Urothelium cell line (cell line): ENCODE measurements around the gene PTX3.

Experiments
- DNase-seq: peaks from one replicate; pipeline ENCODE4 v3.0.0; 2011; ENCODE audit warnings: low spot score, mixed read lengths
- FAIRE-seq: peaks from 2 replicates; lab custom pipeline; 2011; peaks lifted over from hg19 to GRCh38; lab: Jason Lieb, UNC

PTX3 gene

DNA sequence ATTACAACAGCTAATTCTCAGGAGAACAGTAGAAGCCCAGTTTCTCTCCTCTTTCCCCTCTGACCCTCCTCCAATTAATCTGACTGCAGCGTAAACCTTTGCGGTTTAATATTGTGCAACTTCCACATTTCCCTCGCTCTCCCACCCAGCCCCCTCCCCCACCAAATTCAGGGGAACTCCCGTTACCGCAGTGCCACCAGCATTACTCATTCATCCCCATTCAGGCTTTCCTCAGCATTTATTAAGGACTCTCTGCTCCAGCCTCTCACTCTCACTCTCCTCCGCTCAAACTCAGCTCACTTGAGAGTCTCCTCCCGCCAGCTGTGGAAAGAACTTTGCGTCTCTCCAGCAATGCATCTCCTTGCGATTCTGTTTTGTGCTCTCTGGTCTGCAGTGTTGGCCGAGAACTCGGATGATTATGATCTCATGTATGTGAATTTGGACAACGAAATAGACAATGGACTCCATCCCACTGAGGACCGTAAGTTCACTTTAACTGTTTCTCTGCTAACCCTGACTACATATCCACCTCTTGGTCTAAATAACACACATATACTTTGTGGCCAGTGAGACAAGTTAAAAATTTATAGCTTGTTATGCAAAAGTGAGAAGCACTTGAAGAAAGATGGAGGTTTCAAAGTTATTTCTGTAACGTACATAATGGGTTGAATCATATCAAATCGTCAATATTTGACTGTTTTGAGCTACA lies at the start of gene PTX3:
TSS of gene PTX3 (plus strand) at position 268 of the 709 bp plus-strand sequence. CDS start at position 352, 84 bp downstream.
- FAIRE-seq, result no peak
- peak; percentile 62 for DNase-seq

DNA sequence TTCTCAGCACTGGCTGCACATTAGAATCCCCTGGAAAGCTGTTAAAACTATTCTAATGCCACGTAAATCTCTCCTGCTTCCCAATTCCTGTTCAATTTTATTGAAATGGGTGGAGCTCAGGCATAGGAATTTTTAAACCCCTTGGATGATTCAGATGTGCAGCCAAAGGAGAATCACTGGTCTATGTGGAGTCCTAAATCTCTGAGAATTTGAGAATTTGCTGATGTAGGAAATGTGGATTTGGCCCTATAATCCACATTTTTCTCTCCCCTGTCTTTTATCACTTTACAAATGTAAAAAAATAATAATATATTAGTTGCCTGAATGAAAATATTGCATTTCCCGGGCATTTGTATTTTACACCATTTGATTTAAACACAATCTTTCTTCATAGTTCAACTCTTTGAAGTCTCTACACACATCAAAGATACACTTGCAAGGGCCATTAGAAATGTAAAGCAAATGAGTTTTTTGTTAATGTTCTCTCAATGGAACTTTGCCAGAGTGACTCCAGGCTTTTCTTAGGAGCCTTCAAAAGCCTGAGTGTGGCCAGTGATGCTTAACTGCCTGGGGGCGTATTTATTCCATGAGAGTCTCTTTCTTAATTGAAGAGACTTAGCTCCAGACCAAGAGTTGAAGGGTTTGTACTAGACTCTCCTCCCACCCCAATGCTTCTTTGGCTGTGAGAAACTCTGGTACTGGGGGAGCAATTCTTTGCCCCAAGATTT lies 48.8 kb upstream of the PTX3 start:
- no peak for FAIRE-seq

GRCh38 chr3:157388976-157389375 lies 47.7 kb upstream of the PTX3 start:
- FAIRE-seq (no peak), DNase-seq (no peak)

More for the DNA sequence above, 48.8 kb upstream of the PTX3 start:
- no peak for DNase-seq

DNA sequence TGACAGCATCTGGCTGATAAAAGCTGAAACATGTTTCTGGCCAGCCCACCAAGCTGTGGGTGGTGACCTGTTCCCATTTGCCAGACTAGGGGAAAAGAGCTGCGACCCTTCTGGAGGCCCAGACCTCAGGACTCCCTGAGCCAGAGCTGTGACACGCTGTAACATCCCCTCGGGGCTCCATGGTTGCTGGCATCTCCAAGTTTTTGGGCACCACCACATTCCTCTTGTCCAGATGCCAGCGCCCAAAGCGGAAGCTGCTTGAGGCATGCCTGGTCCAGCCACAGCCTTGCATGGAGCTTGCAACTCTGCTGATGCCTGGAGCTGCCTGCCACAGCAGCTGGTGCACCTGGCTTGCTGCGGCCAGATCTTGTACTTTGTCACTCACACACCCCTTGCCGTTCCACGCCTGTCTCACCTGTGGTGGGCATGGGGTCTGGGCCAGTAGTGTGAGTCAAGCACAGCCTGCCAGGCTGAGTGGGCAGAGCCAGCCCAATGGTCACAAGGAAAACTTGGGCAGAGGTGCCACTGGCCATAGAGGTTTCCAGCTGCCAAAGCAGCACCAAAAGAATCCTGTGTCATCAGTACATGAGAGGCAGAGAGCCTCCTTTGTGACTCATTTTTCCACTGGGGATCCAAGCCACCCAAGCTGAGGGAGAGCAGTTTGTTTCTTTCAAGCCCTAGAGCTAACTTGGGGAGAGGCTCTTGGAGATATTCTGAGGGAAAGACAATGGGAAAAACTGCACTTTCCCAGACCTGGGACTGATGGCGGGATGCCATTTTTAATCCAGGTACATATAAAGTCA lies 45.7 kb upstream of the PTX3 start:
- FAIRE-seq (no peak), DNase-seq (no peak)

DNA sequence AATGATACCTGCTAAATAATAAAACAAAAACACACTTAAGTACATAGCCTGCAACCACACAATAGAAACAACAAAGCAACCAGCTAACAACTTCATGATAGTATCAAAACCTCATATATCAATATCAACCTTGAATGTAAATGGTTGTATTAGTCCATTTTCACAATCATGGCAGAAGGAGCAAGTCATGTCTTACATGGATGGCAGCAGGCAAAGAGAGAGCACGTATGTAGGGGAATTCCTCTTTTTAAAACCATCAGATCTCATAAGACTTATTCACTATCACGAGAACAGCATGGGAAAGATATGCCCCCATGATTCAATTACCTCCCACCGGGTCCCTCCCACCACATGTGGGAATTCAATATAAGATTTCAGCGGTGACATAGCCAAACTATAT lies 44.5 kb upstream of the PTX3 start:
- DNase-seq, result no peak
- no peak for FAIRE-seq

- FAIRE-seq (no peak), DNase-seq (no peak)
Measured at GRCh38 chr3:157393113-157393512, 43.5 kb upstream of the PTX3 start.

DNA sequence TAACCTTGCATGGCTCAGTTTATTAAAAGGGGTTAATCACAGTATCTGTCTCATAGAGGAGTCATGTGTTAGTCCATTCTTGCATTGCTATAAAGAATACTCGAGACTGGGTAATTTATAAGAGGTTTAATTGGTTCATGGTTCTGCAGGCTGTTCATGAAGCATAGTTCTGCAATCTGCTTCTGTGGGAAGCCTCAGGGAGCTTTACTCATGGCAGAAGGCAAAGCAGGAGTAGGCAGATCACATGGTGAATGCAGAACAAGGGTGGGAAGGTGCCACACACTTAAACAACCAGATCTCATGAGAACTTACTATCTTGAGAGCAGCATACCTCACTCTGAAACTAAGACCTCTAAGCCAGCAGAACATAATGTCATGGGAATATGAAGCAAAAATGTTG lies 42.2 kb upstream of the PTX3 start:
- FAIRE-seq, result no peak

GRCh38 chr3:157398598-157398997 lies 38.1 kb upstream of the PTX3 start:
- DNase-seq (no peak), FAIRE-seq (no peak)

More for the DNA sequence above, 42.2 kb upstream of the PTX3 start:
- DNase-seq, result no peak

- no peak for DNase-seq
- FAIRE-seq, result no peak
Measured at GRCh38 chr3:157404381-157404780, 32.3 kb upstream of the PTX3 start.

- FAIRE-seq, result no peak
- peak; percentile 13 for DNase-seq
Measured at GRCh38 chr3:157405457-157405856, 31.2 kb upstream of the PTX3 start.

DNA sequence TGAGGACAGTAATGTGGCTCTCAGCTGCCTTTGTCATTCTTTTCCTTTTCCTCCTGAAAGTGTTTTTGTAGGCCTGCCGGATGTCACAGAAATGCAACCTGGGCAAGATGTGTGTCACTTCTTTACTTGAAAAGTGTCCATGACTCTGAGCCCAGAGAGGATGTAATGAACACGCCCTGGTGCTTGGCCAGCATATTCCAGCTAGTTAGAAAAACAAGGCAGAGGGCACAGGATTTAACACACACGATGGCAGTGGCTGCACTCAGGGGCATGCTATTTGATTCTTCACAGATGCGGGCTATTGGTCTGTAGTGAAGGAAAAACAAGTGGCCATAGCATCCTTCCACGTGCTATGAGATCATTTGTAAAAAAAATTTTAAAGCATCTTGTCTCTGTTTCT lies 30.3 kb upstream of the PTX3 start:
- FAIRE-seq (no peak), DNase-seq (no peak)

DNA sequence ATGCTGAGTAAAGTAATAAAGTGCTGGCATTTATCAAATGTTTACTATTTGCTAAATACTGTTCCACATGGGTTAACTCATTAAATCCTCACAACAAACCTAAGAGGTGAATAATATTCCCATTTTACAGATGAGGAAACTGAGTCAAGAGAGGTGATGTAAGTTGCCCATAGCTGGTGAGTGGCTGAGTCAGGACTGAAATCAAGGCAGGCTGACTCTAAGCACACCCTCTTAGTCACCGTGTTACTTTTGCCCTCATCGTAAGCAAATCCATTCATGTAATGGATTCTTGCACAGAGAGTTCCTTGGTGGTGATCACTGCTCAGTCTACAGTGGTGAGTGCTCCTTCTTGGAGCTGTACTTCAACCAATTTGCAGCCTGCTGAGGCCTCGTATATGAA lies 28.9 kb upstream of the PTX3 start:
- no peak for FAIRE-seq
- no peak for DNase-seq

- FAIRE-seq (no peak), DNase-seq (no peak)
Measured at GRCh38 chr3:157408499-157409149, 28.0 kb upstream of the PTX3 start.

DNA sequence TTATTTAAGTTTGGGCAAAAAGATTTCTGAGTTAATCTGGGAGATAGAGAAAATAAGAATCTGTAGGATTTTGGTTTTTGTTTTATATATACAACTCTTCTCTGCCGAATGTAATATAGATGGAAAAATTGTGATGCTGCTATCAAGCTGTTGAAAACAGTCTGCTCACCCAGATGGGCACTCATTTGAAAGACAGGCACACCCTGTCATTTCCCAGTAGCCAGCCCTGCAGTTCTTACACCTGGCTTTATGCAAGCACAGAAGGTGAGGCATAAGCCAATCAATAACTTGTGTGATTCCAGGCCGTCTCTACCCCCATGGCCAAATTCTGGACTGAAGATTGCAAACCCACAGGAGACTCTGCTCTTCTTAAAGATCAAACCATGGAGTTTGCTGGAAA lies 27.1 kb upstream of the PTX3 start:
- DNase-seq (no peak), FAIRE-seq (no peak)

- FAIRE-seq, result no peak
Measured at GRCh38 chr3:157410945-157411344, 25.7 kb upstream of the PTX3 start.

GRCh38 chr3:157412323-157412855 lies 24.3 kb upstream of the PTX3 start:
- DNase-seq, result no peak
- no peak for FAIRE-seq

More at GRCh38 chr3:157410945-157411344, 25.7 kb upstream of the PTX3 start:
- DNase-seq, result no peak

GRCh38 chr3:157414861-157415260 lies 21.8 kb upstream of the PTX3 start:
- FAIRE-seq, result no peak
- no peak for DNase-seq

DNA sequence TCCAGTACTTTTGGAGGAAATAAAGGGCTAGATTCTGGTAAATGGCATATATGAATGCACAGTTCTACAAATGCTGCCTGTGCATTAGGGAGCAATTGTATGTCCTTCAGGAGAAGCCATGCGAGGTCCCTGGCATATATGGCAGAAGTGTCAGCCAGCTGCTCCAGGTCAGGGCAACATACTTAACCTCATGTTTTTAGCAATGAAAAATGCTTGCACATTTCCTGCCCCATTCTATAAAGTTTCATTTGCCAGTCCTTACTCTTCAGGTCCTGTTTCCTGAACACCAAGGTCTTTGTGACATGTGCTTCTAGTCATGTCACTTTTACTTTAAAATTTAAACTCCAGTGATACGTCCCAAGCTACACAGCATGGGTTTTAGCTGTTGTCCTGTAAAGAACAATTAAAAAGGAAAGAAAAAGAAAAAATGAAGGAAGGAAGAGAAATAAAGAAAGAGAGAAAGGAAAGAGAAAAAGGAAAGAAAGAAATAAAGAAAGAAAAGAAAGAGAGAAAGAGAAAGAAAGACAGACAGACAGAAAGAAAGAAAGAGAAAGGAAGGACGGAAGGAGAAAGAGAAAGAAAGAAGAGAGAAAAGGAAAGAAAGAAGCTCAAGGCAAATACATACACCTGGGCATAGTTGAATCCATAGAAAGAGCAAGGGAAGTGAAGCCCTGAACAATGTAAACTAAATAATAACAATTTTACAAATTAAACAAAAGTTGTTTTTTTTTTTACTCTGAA lies 20.1 kb upstream of the PTX3 start:
- DNase-seq (no peak), FAIRE-seq (no peak)

- DNase-seq (peak; percentile 25), FAIRE-seq (no peak)
Measured at GRCh38 chr3:157417247-157417646, 19.4 kb upstream of the PTX3 start.

DNA sequence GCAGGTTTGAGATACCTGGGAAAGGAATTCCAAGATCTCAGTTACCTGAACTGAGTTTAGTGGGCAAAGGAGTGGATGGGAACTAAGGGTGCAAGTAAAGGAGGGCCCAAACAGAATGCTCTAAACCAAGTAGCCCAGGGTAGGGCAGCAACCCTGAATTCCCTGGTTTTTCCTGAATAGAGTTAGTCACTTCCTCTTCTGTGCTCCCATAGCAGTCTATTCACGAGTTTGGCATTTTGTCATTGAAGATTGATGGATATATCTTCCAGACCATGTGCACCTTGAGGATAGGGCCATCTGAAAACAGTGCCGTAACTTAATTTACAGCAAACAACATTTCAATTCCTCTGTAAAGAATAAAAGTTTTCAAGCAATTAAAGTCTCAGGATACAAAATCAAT lies 18.5 kb upstream of the PTX3 start:
- no peak for DNase-seq
- no peak for FAIRE-seq
